Neural progenitor cell (in vitro differentiated cells): ENCODE measurements around the gene AGK. TPM values are rescaled to one million over a fixed set of nuclear protein-coding genes. Genes with fewer than 3 reads are reported as not detected.

Experiments used
- DNase-seq: peaks from one replicate; pipeline ENCODE4 v3.0.0-alpha.2; 2016; ENCODE audit warnings: low spot score
- H2AFZ ChIP-seq: fragments of 200-600 bp; sonication (generic); replicated peaks from 2 replicates; pipeline ENCODE4 v1.6.1; 2016; ENCODE audit warnings: antibody characterized with exemption
- H3F3A ChIP-seq: fragments of 200-600 bp; sonication (generic); 2 replicates; pipeline ENCODE4 v1.6.1; 2016; ENCODE audit warnings: antibody characterized with exemption, low read depth
- H3K27ac ChIP-seq: fragments of 200-600 bp; sonication (generic); 2 replicates; pipeline ENCODE4 v1.5.1; 2016; ENCODE audit warnings: mild to moderate bottlenecking
- H3K27me3 ChIP-seq: fragments of 200-600 bp; sonication (generic); 2 replicates; pipeline ENCODE4 v1.6.1; 2016; ENCODE audit warnings: mild to moderate bottlenecking, moderate library complexity
- H3K36me3 ChIP-seq: fragments of 200-600 bp; sonication (generic); 2 replicates; pipeline ENCODE4 v1.5.1; 2016
- H3K4me1 ChIP-seq: fragments of 200-600 bp; sonication (generic); 2 replicates; pipeline ENCODE4 v1.6.1; 2016; ENCODE audit warnings: mixed run types
- H3K4me2 ChIP-seq: fragments of 200-600 bp; sonication (generic); 2 replicates; pipeline ENCODE4 v1.6.1; 2016
- H3K4me3 ChIP-seq: fragments of 200-600 bp; sonication (generic); 2 replicates; pipeline ENCODE4 v1.5.1; 2016
- H3K79me2 ChIP-seq: fragments of 200-600 bp; sonication (generic); 2 replicates; pipeline ENCODE4 v1.6.1; 2016; ENCODE audit warnings: low read depth
- H3K9ac ChIP-seq: fragments of 200-600 bp; sonication (generic); 2 replicates; pipeline ENCODE4 v1.6.1; 2016
- H3K9me3 ChIP-seq: fragments of 200-600 bp; sonication (generic); 2 replicates; pipeline ENCODE4 v1.5.1; 2016; ENCODE audit warnings: low read depth
- H4K20me1 ChIP-seq: fragments of 200-600 bp; sonication (generic); 2 replicates; pipeline ENCODE4 v1.6.1; 2016; ENCODE audit warnings: low read depth
- H3K27ac Mint-ChIP-seq: 3 replicates; pipeline ENCODE4 v1.8.0; 2021; ENCODE audit warnings: mixed read lengths
- H3K27me3 Mint-ChIP-seq: 2 replicates; pipeline ENCODE4 v1.8.0; 2022; ENCODE audit warnings: low read depth, mild to moderate bottlenecking, inconsistent platforms, moderate library complexity, mixed read lengths; ENCODE audit not compliant: insufficient read depth
- H3K36me3 Mint-ChIP-seq: 3 replicates; pipeline ENCODE4 v1.8.0; 2021; ENCODE audit warnings: mixed read lengths
- H3K4me1 Mint-ChIP-seq: 3 replicates; pipeline ENCODE4 v1.8.0; 2021; ENCODE audit warnings: mixed read lengths
- H3K4me3 Mint-ChIP-seq: 3 replicates; pipeline ENCODE4 v1.8.0; 2021; ENCODE audit warnings: mild to moderate bottlenecking, moderate library complexity, mixed read lengths
- H3K9me3 Mint-ChIP-seq: 3 replicates; pipeline ENCODE4 v1.8.0; 2020; ENCODE audit warnings: mixed read lengths
- EZH2 ChIP-seq: fragments of 200-600 bp; sonication (generic); IDR thresholded peaks from 2 replicates; pipeline ENCODE4 v1.6.1; 2017; ENCODE audit warnings: antibody characterized with exemption, mild to moderate bottlenecking, moderate library complexity
- EZH2phosphoT487 ChIP-seq: fragments of 200-600 bp; sonication (generic); IDR thresholded peaks from 2 replicates; pipeline ENCODE4 v1.6.1; 2017; ENCODE audit warnings: antibody characterized with exemption
- total RNA-seq: library from RNA; depleted of rRNA; stranded (reverse); fragments of >200 nt; gene quantifications from 2 replicates; pipeline ENCODE4 v1.2.3, GENCODE V29; 2015; ENCODE audit warnings: low replicate concordance
- TF ChIP-seq, protein P1 (sequence below): fragments of 200-600 bp; sonication (generic); IDR thresholded peaks from 2 replicates; pipeline ENCODE4 v1.5.1; 2017; ENCODE audit warnings: antibody characterized with exemption, mild to moderate bottlenecking

The AGK gene
- total RNA-seq, 1 donor from 2014 or later, result 42.6 TPM

DNA sequence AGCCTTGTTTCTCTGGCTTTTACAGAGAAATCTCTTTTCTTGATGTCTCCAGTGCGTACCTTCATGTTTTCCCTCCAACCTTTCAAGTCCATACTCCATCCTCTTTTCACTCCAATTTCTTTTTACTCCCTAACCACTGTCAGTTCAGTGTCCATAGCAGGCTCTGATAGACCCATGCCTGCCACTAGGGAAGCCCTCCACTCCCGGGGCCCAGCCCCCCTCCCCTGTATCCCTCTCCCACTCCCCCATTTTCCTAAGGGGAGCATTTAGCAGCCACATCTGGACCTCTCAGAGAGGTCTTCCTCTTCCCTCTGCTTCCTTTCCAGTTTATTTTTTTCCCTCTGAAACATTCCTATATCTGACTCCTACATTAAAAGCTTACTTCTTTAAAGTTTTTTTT, 117.6 kb downstream of the AGK start:
- TF ChIP-seq EZH2phosphoT487, result no peak
- no peak for TF ChIP-seq EZH2
- TF ChIP-seq, protein P1, sequence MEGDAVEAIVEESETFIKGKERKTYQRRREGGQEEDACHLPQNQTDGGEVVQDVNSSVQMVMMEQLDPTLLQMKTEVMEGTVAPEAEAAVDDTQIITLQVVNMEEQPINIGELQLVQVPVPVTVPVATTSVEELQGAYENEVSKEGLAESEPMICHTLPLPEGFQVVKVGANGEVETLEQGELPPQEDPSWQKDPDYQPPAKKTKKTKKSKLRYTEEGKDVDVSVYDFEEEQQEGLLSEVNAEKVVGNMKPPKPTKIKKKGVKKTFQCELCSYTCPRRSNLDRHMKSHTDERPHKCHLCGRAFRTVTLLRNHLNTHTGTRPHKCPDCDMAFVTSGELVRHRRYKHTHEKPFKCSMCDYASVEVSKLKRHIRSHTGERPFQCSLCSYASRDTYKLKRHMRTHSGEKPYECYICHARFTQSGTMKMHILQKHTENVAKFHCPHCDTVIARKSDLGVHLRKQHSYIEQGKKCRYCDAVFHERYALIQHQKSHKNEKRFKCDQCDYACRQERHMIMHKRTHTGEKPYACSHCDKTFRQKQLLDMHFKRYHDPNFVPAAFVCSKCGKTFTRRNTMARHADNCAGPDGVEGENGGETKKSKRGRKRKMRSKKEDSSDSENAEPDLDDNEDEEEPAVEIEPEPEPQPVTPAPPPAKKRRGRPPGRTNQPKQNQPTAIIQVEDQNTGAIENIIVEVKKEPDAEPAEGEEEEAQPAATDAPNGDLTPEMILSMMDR, result no peak
- Histone ChIP-seq H3K4me3 (no peak overlapping the region), H3K9ac (no peak overlapping the region), H3K27ac (no peak overlapping the region), H3K9me3 (no peaks in the 10 kb centered on the region), H3K79me2 (no peaks in the 10 kb centered on the region), H3K27me3 (no peaks in the 10 kb centered on the region), H3K4me2 (no peak overlapping the region), H3K4me1 (peaks cover 6% of the 10 kb centered on the region), H3F3A (peaks cover 6% of the 10 kb centered on the region), H2AFZ (no peak overlapping the region), H3K36me3 (no peaks in the 10 kb centered on the region), H4K20me1 (no peaks in the 10 kb centered on the region)
- H3K27me3 Mint-ChIP-seq, result peaks cover 2% of the 10 kb centered on the region
- H3K36me3 Mint-ChIP-seq, result peaks cover 43% of the 10 kb centered on the region
- peak overlapping the region; percentile 83 for H3K27ac Mint-ChIP-seq
- no peak for DNase-seq
- H3K4me1 Mint-ChIP-seq, result peaks cover 7% of the 10 kb centered on the region
- H3K4me3 Mint-ChIP-seq, result no peak overlapping the region
- peaks cover 6% of the 10 kb centered on the region for H3K9me3 Mint-ChIP-seq

DNA sequence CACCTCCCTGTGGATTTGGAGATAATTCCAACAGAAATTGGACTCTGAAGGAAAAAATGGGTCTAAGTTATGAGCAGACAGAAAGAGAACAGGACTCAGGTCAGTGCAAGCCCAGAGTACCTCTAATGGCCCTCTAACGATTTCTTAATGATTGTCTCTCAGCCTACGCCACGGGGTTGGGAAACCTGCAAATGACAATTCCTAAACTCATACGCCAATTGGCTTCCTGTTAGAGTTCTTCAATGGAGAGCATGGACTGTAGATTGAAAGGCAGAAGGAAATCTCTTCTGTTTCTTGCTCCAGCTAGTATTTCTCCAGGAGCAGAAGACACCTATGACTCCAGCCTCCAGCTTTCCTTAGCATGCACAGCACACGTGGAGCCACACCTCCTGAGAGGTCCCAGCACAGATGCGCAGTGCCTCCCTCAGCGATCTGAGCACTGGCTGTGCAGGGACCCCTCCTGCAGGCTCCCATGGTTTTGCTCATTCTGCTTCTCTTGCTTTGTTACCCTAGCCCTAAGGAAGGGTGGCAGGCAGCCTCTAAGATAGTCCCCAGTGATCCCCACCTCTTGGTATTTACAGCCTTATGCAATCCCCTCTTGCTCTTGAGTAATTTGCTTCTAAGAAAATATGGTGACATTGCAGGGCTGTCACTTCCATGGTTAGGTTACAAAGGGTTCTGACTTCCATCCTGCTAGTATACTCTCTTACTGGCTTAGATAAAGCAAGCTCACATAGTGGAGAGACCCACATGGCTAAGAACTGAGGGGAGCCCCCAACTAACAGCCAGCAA, 120.7 kb downstream of the AGK start:
- Mint-ChIP-seq H3K27me3 (peaks cover 2% of the 10 kb centered on the region), H3K36me3 (peaks cover 30% of the 10 kb centered on the region), H3K27ac (no peak overlapping the region), H3K4me1 (peaks cover 25% of the 10 kb centered on the region), H3K9me3 (peaks cover 6% of the 10 kb centered on the region), H3K4me3 (no peak overlapping the region)
- Histone ChIP-seq H3K4me2 (no peak overlapping the region), H3K4me3 (no peak overlapping the region), H4K20me1 (no peaks in the 10 kb centered on the region), H3K27me3 (no peaks in the 10 kb centered on the region), H3K36me3 (no peaks in the 10 kb centered on the region), H2AFZ (no peak overlapping the region), H3K27ac (no peak overlapping the region), H3K79me2 (no peaks in the 10 kb centered on the region), H3K4me1 (peaks cover 15% of the 10 kb centered on the region), H3F3A (peaks cover 23% of the 10 kb centered on the region), H3K9me3 (no peaks in the 10 kb centered on the region), H3K9ac (no peak overlapping the region)
- DNase-seq, result no peak
- no peak for TF ChIP-seq EZH2phosphoT487
- TF ChIP-seq EZH2, result no peak
- TF ChIP-seq, protein P1, result no peak

DNA sequence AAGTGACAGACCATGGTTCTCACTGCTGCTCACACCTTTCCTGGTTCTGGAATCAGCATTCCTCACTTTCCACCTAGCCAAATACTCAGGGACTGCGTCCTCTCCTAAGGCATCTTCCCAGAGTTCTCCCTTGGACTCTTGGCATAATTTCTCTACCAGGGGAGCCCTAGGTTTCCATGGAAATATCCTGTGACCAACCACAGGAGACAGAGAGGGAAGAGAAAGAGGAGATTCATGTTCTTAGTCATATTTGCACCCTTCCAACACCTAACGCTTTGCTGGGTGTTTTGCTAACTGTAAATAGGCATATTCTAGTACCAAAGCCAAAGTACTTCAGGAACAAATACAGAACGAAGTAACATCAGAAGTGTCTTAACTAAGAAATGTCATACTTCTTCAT, 122.1 kb downstream of the AGK start:
- Histone ChIP-seq H3K27me3 (no peaks in the 10 kb centered on the region), H3K36me3 (no peaks in the 10 kb centered on the region), H2AFZ (no peak overlapping the region), H3K9me3 (no peaks in the 10 kb centered on the region), H4K20me1 (no peaks in the 10 kb centered on the region), H3K4me1 (peaks cover 15% of the 10 kb centered on the region), H3F3A (peaks cover 23% of the 10 kb centered on the region), H3K27ac (peak overlapping the region; percentile 98), H3K9ac (no peak overlapping the region), H3K79me2 (no peaks in the 10 kb centered on the region), H3K4me3 (no peak overlapping the region), H3K4me2 (no peak overlapping the region)
- Mint-ChIP-seq H3K4me3 (peak overlapping the region; percentile 76), H3K27me3 (peaks cover 2% of the 10 kb centered on the region), H3K27ac (peak overlapping the region; percentile 97), H3K4me1 (peaks cover 25% of the 10 kb centered on the region), H3K9me3 (peaks cover 6% of the 10 kb centered on the region), H3K36me3 (peaks cover 26% of the 10 kb centered on the region)
- no peak for DNase-seq
- TF ChIP-seq, protein P1, result no peak
- TF ChIP-seq EZH2phosphoT487, result no peak
- no peak for TF ChIP-seq EZH2
